RWPE2 (cell line): ENCODE results near the gene PLOD3.

Experiments
- ATAC-seq: fragments of 200-7000 bp; cut with Tn5 transposase; 3 replicates; pipeline ENCODE4 v1.9.1; 2021; ENCODE audit warnings: low read depth
- DNase-seq: peaks from one replicate; pipeline ENCODE4 v3.0.0-alpha.2; 2020; ENCODE audit warnings: low spot score
- H3K27ac ChIP-seq: fragments of 450-650 bp; 2 replicates; pipeline ENCODE4 v1.5.1; 2017; ENCODE audit warnings: mild to moderate bottlenecking; ENCODE audit not compliant: poor library complexity, severe bottlenecking
- H3K27me3 ChIP-seq: fragments of 250-450 bp; sonication (Bioruptor Pico); 2 replicates; pipeline ENCODE4 v1.5.1; 2021; ENCODE audit warnings: mild to moderate bottlenecking, moderate library complexity; ENCODE audit not compliant: insufficient read depth, poor library complexity, severe bottlenecking
- H3K36me3 ChIP-seq: fragments of 250-450 bp; sonication (Bioruptor Pico); 2 replicates; pipeline ENCODE4 v1.5.1; 2020; ENCODE audit warnings: low read depth, mild to moderate bottlenecking, moderate library complexity
- H3K4me1 ChIP-seq: fragments of 250-450 bp; sonication (Bioruptor Pico); 2 replicates; pipeline ENCODE4 v1.5.1; 2021; ENCODE audit warnings: mild to moderate bottlenecking, moderate library complexity; ENCODE audit not compliant: insufficient read depth, poor library complexity, severe bottlenecking
- H3K4me3 ChIP-seq: fragments of 250-450 bp; sonication (Bioruptor Pico); 2 replicates; pipeline ENCODE4 v1.5.1; 2021; ENCODE audit warnings: mild to moderate bottlenecking, moderate library complexity; ENCODE audit not compliant: severe bottlenecking
- H3K9me3 ChIP-seq: fragments of 250-450 bp; sonication (Bioruptor Pico); 2 replicates; pipeline ENCODE4 v1.5.1; 2021; ENCODE audit warnings: mild to moderate bottlenecking, moderate library complexity; ENCODE audit not compliant: severe bottlenecking
- CTCF ChIP-seq: fragments of 450-650 bp; IDR thresholded peaks from one replicate; pipeline ENCODE4 v1.5.1; 2017; ENCODE audit warnings: mild to moderate bottlenecking, moderate library complexity; ENCODE audit not compliant: poor library complexity, severe bottlenecking

The PLOD3 gene

GRCh38 chr7:101237206-101238067 lies 20.1 kb upstream of the PLOD3 start, which contains the start of gene CLDN15:
Gene CLDN15, minus strand, starts transcription at chr7:101237802. Its CDS starts 221 bp downstream, at chr7:101237581.
- DNase-seq = no peak
- Histone ChIP-seq H3K4me3 (no peak within 1 kb of the TSS), H3K27ac (no peak within 1 kb of the TSS), H3K9me3 (no peaks in the 10 kb centered on the region), H3K4me1 (peaks cover 3% of the 10 kb centered on the region), H3K36me3 (peaks cover 11% of the 10 kb centered on the region), H3K27me3 (no peaks in the 10 kb centered on the region)
- ATAC-seq = no peak
- TF ChIP-seq CTCF = no peak

- no peak for DNase-seq
- ATAC-seq = no peak
These were observed 19.0 kb upstream of the PLOD3 start for GRCh38 chr7:101236292-101236835.

GRCh38 chr7:101235522-101235921 lies 18.1 kb upstream of the PLOD3 start:
- ATAC-seq (no peak), DNase-seq (no peak)
- no peak overlapping the region for H3K27ac ChIP-seq
- H3K4me1 ChIP-seq = peaks cover 7% of the 10 kb centered on the region
- H3K4me3 ChIP-seq = no peak overlapping the region
- H3K36me3 ChIP-seq = peaks cover 3% of the 10 kb centered on the region
- no peaks in the 10 kb centered on the region for H3K9me3 ChIP-seq
- TF ChIP-seq CTCF = no peak
- H3K27me3 ChIP-seq = no peaks in the 10 kb centered on the region

More at GRCh38 chr7:101236292-101236835, 19.0 kb upstream of the PLOD3 start:
- no peak overlapping the region for H3K27ac ChIP-seq
- H3K4me1 ChIP-seq = peaks cover 7% of the 10 kb centered on the region
- TF ChIP-seq CTCF = no peak
- no peaks in the 10 kb centered on the region for H3K27me3 ChIP-seq
- peaks cover 11% of the 10 kb centered on the region for H3K36me3 ChIP-seq
- no peaks in the 10 kb centered on the region for H3K9me3 ChIP-seq
- H3K4me3 ChIP-seq = no peak overlapping the region

GRCh38 chr7:101235050-101235449 lies 17.7 kb upstream of the PLOD3 start:
- ATAC-seq (no peak), DNase-seq (no peak)
- Histone ChIP-seq H3K27ac (no peak overlapping the region), H3K27me3 (no peaks in the 10 kb centered on the region), H3K4me3 (no peak overlapping the region), H3K36me3 (no peaks in the 10 kb centered on the region), H3K4me1 (peaks cover 7% of the 10 kb centered on the region), H3K9me3 (no peaks in the 10 kb centered on the region)
- TF ChIP-seq CTCF = no peak

- no peak for TF ChIP-seq CTCF
- peaks cover 7% of the 10 kb centered on the region for H3K4me1 ChIP-seq
- ATAC-seq (no peak), DNase-seq (no peak)
- H3K4me3 ChIP-seq = no peak overlapping the region
- H3K27me3 ChIP-seq = no peaks in the 10 kb centered on the region
- H3K27ac ChIP-seq = no peak overlapping the region
- no peaks in the 10 kb centered on the region for H3K36me3 ChIP-seq
- H3K9me3 ChIP-seq = no peaks in the 10 kb centered on the region
These were observed 17.3 kb upstream of the PLOD3 start for GRCh38 chr7:101234636-101235035.
